ENCODE data around the gene ARID3A. TPM values are rescaled to one million over a fixed set of nuclear protein-coding genes. Genes with fewer than 3 reads are reported as not detected.

ARID3A gene
- total and polyA plus RNA-seq, 2 of the 8 experiments (the other 6 are each of a cell fraction or from before 2014, with no cell fraction given): 40.5 to 77.4 TPM

DNA sequence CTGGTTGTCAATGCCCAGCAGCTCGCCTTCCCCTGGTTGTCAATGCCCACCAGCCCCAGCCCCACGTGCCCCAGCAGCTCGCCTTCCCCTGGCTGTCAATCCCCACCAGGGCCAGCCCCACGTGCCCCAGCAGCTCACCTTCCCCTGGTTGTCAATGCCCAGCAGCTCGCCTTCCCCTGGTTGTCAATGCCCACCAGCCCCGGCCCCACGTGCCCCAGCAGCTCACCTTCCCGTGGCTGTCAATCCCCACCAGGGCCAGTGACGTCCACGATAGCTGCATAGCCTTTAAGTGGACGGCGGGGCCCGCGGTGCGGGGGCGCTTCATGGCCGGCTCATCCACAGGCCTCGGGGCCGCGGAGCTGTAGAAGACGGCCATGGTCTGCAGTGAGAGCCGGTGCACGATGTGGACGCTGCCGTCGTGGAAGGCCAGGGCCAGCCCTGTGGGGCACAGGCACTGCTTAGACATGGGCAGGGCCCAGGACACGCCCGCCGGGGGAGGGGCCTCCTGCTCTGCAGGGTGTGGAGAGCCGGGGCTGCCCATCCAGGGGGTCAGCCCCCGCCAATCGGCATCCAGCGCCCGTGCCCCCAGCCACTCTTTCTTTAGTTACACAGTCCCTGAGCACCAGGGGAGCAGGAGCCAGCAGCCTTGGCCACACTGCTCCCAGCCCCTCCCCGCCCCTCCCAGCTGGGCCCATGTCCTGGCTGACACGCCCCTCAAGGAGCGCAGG lies 46.0 kb upstream of the ARID3A start:
- 88% methylated on average over 31 of the region's 37 CpGs; no CpG with 5 or more reads in 1 of the 2 experiments for WGBS, 2 experiments (ENCODE audit: extremely low coverage in 1 of 2, insufficient coverage in 1 of 2, insufficient read length in 1 of 2, insufficient replicate concordance in 2 of 2, low coverage in 1 of 2, low lambda C conversion rate in 2 of 2, missing lambda C conversion rate in 1 of 2)
- no peak overlapping the region for H2BK120ac ChIP-seq (replicated peaks; ENCODE audit: low read depth, low read length)
- no peak overlapping the region for H2BK12ac ChIP-seq (ENCODE audit: low read depth, low read length)
- no peak overlapping the region for H3K27ac ChIP-seq (ENCODE audit: low read depth, low read length)
- H2BK20ac ChIP-seq (ENCODE audit: low read length): no peak overlapping the region
- no peaks in the 10 kb centered on the region for H3K27me3 ChIP-seq (replicated peaks in 1 of 4; ENCODE audit: control insufficient read depth in 3 of 4, extremely low read depth in 1 of 4, insufficient read depth in 3 of 4, low read length in 3 of 4)
- no peaks in the 10 kb centered on the region for H3K4me1 ChIP-seq (replicated peaks in 1 of 4; ENCODE audit: control insufficient read depth in 3 of 4, insufficient read depth in 4 of 4, low read length in 3 of 4)
- no peak overlapping the region for H3K4me2 ChIP-seq (ENCODE audit: insufficient read depth in 1 of 2, low read depth in 2 of 2, low read length in 2 of 2)
- no peak overlapping the region for H2AK5ac ChIP-seq (ENCODE audit: low read depth, low read length)
- H3K9me3 ChIP-seq (ENCODE audit: insufficient read depth in 2 of 2, low read depth in 1 of 2, low read length in 1 of 2): no peaks in the 10 kb centered on the region
- TF ChIP-seq TAF7 (optimal IDR thresholded peaks at IDR 0.05; ENCODE audit: borderline replicate concordance, low read depth, low read length): no peak
- TF ChIP-seq KDM5A (IDR thresholded peaks at IDR 0.05; ENCODE audit: low read length): no peak
- TF ChIP-seq GTF2F1 (IDR thresholded peaks at IDR 0.05; ENCODE audit: borderline replicate concordance, low read depth, low read length): no peak
- TF ChIP-seq EGR1 (IDR thresholded peaks at IDR 0.05; ENCODE audit: borderline replicate concordance, low read depth, low read length): no peak
- no peak for TF ChIP-seq SP2 (IDR thresholded peaks at IDR 0.05; ENCODE audit: low read length)
- TF ChIP-seq NRF1 (IDR thresholded peaks at IDR 0.05; ENCODE audit: low read depth, low read length): no peak
- TF ChIP-seq FOSL1 (IDR thresholded peaks at IDR 0.05; ENCODE audit: insufficient read depth, low read depth, low read length): no peak
- TF ChIP-seq BACH1 (IDR thresholded peaks at IDR 0.05; ENCODE audit: low read length): no peak
- no peak overlapping the region for H2BK15ac ChIP-seq (ENCODE audit: low read length)
- no peak overlapping the region for H3K18ac ChIP-seq (ENCODE audit: extremely low read depth, low read length)
- no peak overlapping the region for H3K14ac ChIP-seq (ENCODE audit: insufficient read length)
- no peak overlapping the region for H3K9ac ChIP-seq (replicated peaks in 1 of 4; ENCODE audit: extremely low read depth in 1 of 4, low read depth in 3 of 4, low read length in 3 of 4)
- no peak overlapping the region for H4K5ac ChIP-seq (ENCODE audit: insufficient read length, low read depth, low read length)
- no peak overlapping the region for H3K23ac ChIP-seq (ENCODE audit: insufficient read length)
- no peak overlapping the region for H4K8ac ChIP-seq (ENCODE audit: extremely low read depth, insufficient read depth, low read length)
- CTCF ChIA-PET (ENCODE audit: partially characterized antibody): interaction anchor here (0.6 to 3.2 kb wide), 8 partner anchors 8 to 365 kb away, joined by 3 to 12 read pairs (median 4); no protein-coding TSS in a partner anchor
- FAIRE-seq: no peak
- no peak overlapping the region for H4K91ac ChIP-seq (replicated peaks; ENCODE audit: insufficient read length, low read length)
- H3K4ac ChIP-seq (replicated peaks; ENCODE audit: insufficient read length, low read depth, low read length): no peak overlapping the region
- POLR2A ChIA-PET (ENCODE audit: partially characterized antibody): interaction anchor here (0.5 to 11.5 kb wide), 9 partner anchors 7 to 190 kb away, joined by 3 to 82 read pairs (median 3); partner anchors contain the start of genes MED16, RNU6-9 and WDR18
- H4K20me1 ChIP-seq (replicated peaks in 1 of 2; ENCODE audit: control insufficient read depth in 1 of 2, insufficient read depth in 2 of 2, low read length in 2 of 2): peaks cover 0 to 5% of the 10 kb centered on the region in 2 experiments
- H2BK5ac ChIP-seq (ENCODE audit: low read depth, low read length): no peak overlapping the region
- peaks cover 2% of the 10 kb centered on the region; the same call in 1 of the 2 replicates for H3K79me1 ChIP-seq (ENCODE audit: low read depth, low read length)
- no peak overlapping the region for H3K4me3 ChIP-seq (ENCODE audit: extremely low read depth in 1 of 4, insufficient read depth in 2 of 4, low read depth in 3 of 4, low read length in 4 of 4)
- H3K23me2 ChIP-seq (ENCODE audit: low read depth, low read length): no peaks in the 10 kb centered on the region
- no peak for DNase-seq (ENCODE audit: low read depth in 1 of 2, low spot score in 2 of 2)
- H3K56ac ChIP-seq (replicated peaks; ENCODE audit: insufficient read length, low read depth, low read length): no peak overlapping the region
- no peak overlapping the region for H2AFZ ChIP-seq (ENCODE audit: low read length)
- peaks cover 0 to 21% (median 4%) of the 10 kb centered on the region in 4 experiments; a peak in 5 of 8 replicates for H3K36me3 ChIP-seq (ENCODE audit: control insufficient read depth in 2 of 4, insufficient read depth in 4 of 4, low read length in 3 of 4)
- no peaks in the 10 kb centered on the region for H3K79me2 ChIP-seq (ENCODE audit: control insufficient read depth in 1 of 2, insufficient read depth in 2 of 2, low read length in 2 of 2)
